Stomach (tissue), 9 donors: ENCODE results near the gene PALB2. TPM values are rescaled to one million over a fixed set of nuclear protein-coding genes. Genes with fewer than 3 reads are reported as not detected.

Experiments
- DNase-seq, 2 donors: peaks; one replicate each; pipeline versions ENCODE4 v3.0.0 to v3.0.0-alpha.2; 2013 to 2019
- H3K27ac ChIP-seq, 5 donors: fragments of 200-600 bp in 4 of 5; sonication (generic) in 4 of 5; one replicate each; pipeline ENCODE4 v1.5.1; 2013 to 2019; ENCODE audit warnings: mild to moderate bottlenecking in 1 of 5, moderate library complexity in 1 of 5
- H3K27me3 ChIP-seq, 3 donors: fragments of 200-600 bp; sonication (generic); one replicate each; pipeline ENCODE4 v1.5.1; 2017 to 2019; ENCODE audit warnings: mixed run types in 1 of 3
- H3K36me3 ChIP-seq, 4 donors: fragments of 200-600 bp; sonication (generic); 1 replicate in 3 of 4; 2 replicates in 1 of 4; pipeline ENCODE4 v1.5.1; 2016 to 2019
- H3K4me1 ChIP-seq, 4 donors: fragments of 200-600 bp; sonication (generic); one replicate each; pipeline ENCODE4 v1.5.1; 2016 to 2019
- H3K4me3 ChIP-seq, 4 donors: fragments of 200-600 bp; sonication (generic) in 3 of 4; one replicate each; pipeline ENCODE4 v1.5.1; 2016 to 2019; ENCODE audit warnings: mild to moderate bottlenecking in 1 of 4
- H3K9me3 ChIP-seq, 4 donors: fragments of 200-600 bp; sonication (generic); one replicate each; pipeline ENCODE4 v1.5.1; 2016 to 2019
- CTCF ChIP-seq, 7 experiments: fragments of 450-650 bp in 4 of 7; fragments of 200-600 bp in 3 of 7; sonication (generic) in 3 of 7; IDR thresholded peaks; one replicate each; pipeline ENCODE4 v1.5.1; 2016 to 2019; ENCODE audit warnings: antibody characterized with exemption in 7 of 7, control low read depth in 2 of 7, mild to moderate bottlenecking in 1 of 7
- EP300 ChIP-seq: sonication (generic); formaldehyde crosslinking; IDR thresholded peaks from one replicate; pipeline ENCODE4 v1.6.1; 2017; ENCODE audit warnings: antibody characterized with exemption
- POLR2A ChIP-seq, 4 donors: fragments of 450-650 bp; IDR thresholded peaks; one replicate each; pipeline ENCODE4 v1.6.1; 2016; ENCODE audit warnings: antibody characterized with exemption in 4 of 4, control low read depth in 2 of 4, mild to moderate bottlenecking in 1 of 4, moderate library complexity in 1 of 4
- POLR2AphosphoS5 ChIP-seq, 3 donors: sonication (generic); formaldehyde crosslinking; IDR thresholded peaks; one replicate each; pipeline ENCODE4 v1.6.1; 2016; ENCODE audit warnings: antibody characterized with exemption in 3 of 3
- WGBS, 5 donors: extraction: QIAGEN DNeasy Blood & Tissue Kit in 3 of 5; methylation state at CpG; one replicate each; pipeline versions ENCODE4 v1.1.5 to v1.1.7; 2013 to 2018; 5-methylcytosine and 5-hydroxymethylcytosine counted together
- intact Hi-C: fragments of 100-400 bp; cut with DNase I; formaldehyde crosslinking; loops from one replicate; pipeline ENCODE4 v1.15.1; 2023; ENCODE audit warnings: low total_unique reads
- polyA plus RNA-seq, 3 donors: library from polyadenylated mRNA; stranded (reverse); fragments of 200-250 nt; gene quantifications; one replicate each; pipeline ENCODE4 v1.2.3, GENCODE V29; 2013
- total RNA-seq, 5 donors: library from RNA; depleted of rRNA; stranded (reverse); fragments of >200 nt; gene quantifications; one replicate each; pipeline versions ENCODE4 v1.1.0 to v1.2.3, GENCODE V29; 2014 to 2016
- donor health status: healthy with polysubstance abuse.
- donor health status: Bipolar disorder and iron deficiency.
- donor health status: healthy.

PALB2 gene
- total and polyA plus RNA-seq, 8 donors = 2.6 to 86.6 (median 12.9) TPM

GRCh38 chr16:23608194-23608593 lies 32.9 kb downstream of the PALB2 start:
- intact Hi-C loops = no loop called here
- no peak overlapping the region for H3K4me3 ChIP-seq
- peak overlapping the region in 1 of 5 donors; percentile 8 for H3K27ac ChIP-seq
- DNase-seq = no peak
- no peaks in the 10 kb centered on the region for H3K27me3 ChIP-seq
- WGBS, 5 donors = 72 to 82% (median 79%) methylated on average over 4 of the region's 4 CpGs
- TF ChIP-seq POLR2A (IDR thresholded peaks at IDR 0.05) (no peak), EP300 (no peak), POLR2AphosphoS5 (IDR thresholded peaks at IDR 0.05) (no peak), CTCF (IDR thresholded peaks at IDR 0.05) (no peak)
- H3K36me3 ChIP-seq = peaks cover 4 to 97% (median 95%) of the 10 kb centered on the region in 4 donors
- no peaks in the 10 kb centered on the region for H3K4me1 ChIP-seq
- no peaks in the 10 kb centered on the region for H3K9me3 ChIP-seq

GRCh38 chr16:23607726-23608125 lies 33.4 kb downstream of the PALB2 start:
- intact Hi-C loops = no loop called here
- WGBS, 5 donors = 87 to 92% (median 90%) methylated on average over 6 of the region's 6 CpGs
- no peak overlapping the region for H3K4me3 ChIP-seq
- no peaks in the 10 kb centered on the region for H3K27me3 ChIP-seq
- no peak for DNase-seq
- no peak for TF ChIP-seq CTCF (IDR thresholded peaks at IDR 0.05)
- TF ChIP-seq POLR2A (IDR thresholded peaks at IDR 0.05) = no peak
- TF ChIP-seq EP300 = no peak
- no peak for TF ChIP-seq POLR2AphosphoS5 (IDR thresholded peaks at IDR 0.05)
- no peaks in the 10 kb centered on the region for H3K4me1 ChIP-seq
- peaks cover 4 to 97% (median 95%) of the 10 kb centered on the region in 4 donors for H3K36me3 ChIP-seq
- H3K27ac ChIP-seq = peak overlapping the region in 1 of 5 donors; percentile 8
- H3K9me3 ChIP-seq = no peaks in the 10 kb centered on the region

- WGBS, 5 donors = 77 to 90% (median 82%) methylated on average over 11 of the region's 11 CpGs
- H3K4me1 ChIP-seq = peaks cover 12 to 42% (median 29%) of the 10 kb centered on the region in 4 donors
- no peak overlapping the region for H3K27ac ChIP-seq
- no peak overlapping the region for H3K4me3 ChIP-seq
- no peaks in the 10 kb centered on the region for H3K27me3 ChIP-seq
- DNase-seq = peak in 1 of 2 donors; percentile 29
- TF ChIP-seq POLR2AphosphoS5 (IDR thresholded peaks at IDR 0.05) (no peak), CTCF (IDR thresholded peaks at IDR 0.05) (no peak), EP300 (no peak), POLR2A (IDR thresholded peaks at IDR 0.05) (no peak)
- H3K36me3 ChIP-seq = peaks cover 0 to 42% (median 31%) of the 10 kb centered on the region in 4 donors
- H3K9me3 ChIP-seq = no peaks in the 10 kb centered on the region
- intact Hi-C loops = no loop called here
Measured at GRCh38 chr16:23597003-23597756, 43.9 kb downstream of the PALB2 start.

GRCh38 chr16:23595951-23596720 lies 45.0 kb downstream of the PALB2 start, which contains the start of gene NDUFAB1:
Gene NDUFAB1 (minus strand): TSS chr16:23596316. CDS start chr16:23596290, 26 bp downstream.
- Histone ChIP-seq H3K27ac (peak within 1 kb of the TSS; percentile 81 to 91 (median 84)), H3K9me3 (no peaks in the 10 kb centered on the region), H3K4me3 (peak within 1 kb of the TSS; percentile 95 to 99 (median 98)), H3K36me3 (peaks cover 6 to 42% (median 32%) of the 10 kb centered on the region in 4 donors), H3K4me1 (peaks cover 12 to 49% (median 33%) of the 10 kb centered on the region in 4 donors), H3K27me3 (no peaks in the 10 kb centered on the region)
- TF ChIP-seq POLR2A (IDR thresholded peaks at IDR 0.05) (no peak), POLR2AphosphoS5 (IDR thresholded peaks at IDR 0.05) (peak; percentile 55 to 94 (median 88)), CTCF (IDR thresholded peaks at IDR 0.05) (peak in 6 of 7 experiments; percentile 12 to 100 (median 100)), EP300 (no peak)
- DNase-seq = peak; percentile 92 to 97
- intact Hi-C loops = no loop called here
- WGBS, 5 donors = 2 to 5% (median 3%) methylated on average over 21 to 67 of the region's 67 CpGs
